Neural crest cell (in vitro differentiated cells): ENCODE results near the gene ADORA1. TPM values are rescaled to one million over a fixed set of nuclear protein-coding genes. Genes with fewer than 3 reads are reported as not detected.

Experiments
- DNase-seq: peaks from one replicate; pipeline ENCODE4 v3.0.0; 2021; ENCODE audit warnings: low read depth, mixed read lengths, low spot score
- H3K27ac Mint-ChIP-seq: one replicate; pipeline ENCODE4 v1.8.0; 2021; ENCODE audit warnings: mild to moderate bottlenecking, mixed read lengths; ENCODE audit not compliant: unreplicated experiment
- H3K27me3 Mint-ChIP-seq: 2 replicates; pipeline ENCODE4 v1.8.0; 2021; ENCODE audit warnings: low read depth, mild to moderate bottlenecking, mixed read lengths
- H3K36me3 Mint-ChIP-seq: 2 replicates; pipeline ENCODE4 v1.8.0; 2021; ENCODE audit warnings: low read depth, mild to moderate bottlenecking, mixed read lengths
- H3K4me1 Mint-ChIP-seq: 2 replicates; pipeline ENCODE4 v1.8.0; 2021; ENCODE audit warnings: mixed read lengths
- H3K4me3 Mint-ChIP-seq: one replicate; pipeline ENCODE4 v1.8.0; 2021; ENCODE audit warnings: mild to moderate bottlenecking, mixed read lengths
- H3K9me3 Mint-ChIP-seq: 2 replicates; pipeline ENCODE4 v1.8.0; 2021; ENCODE audit warnings: mixed read lengths
- CTCF ChIP-seq: fragments of 200-600 bp; sonication (generic); conservative IDR thresholded peaks from 2 replicates; pipeline ENCODE4 v1.5.0; 2021; ENCODE audit warnings: antibody characterized with exemption, mild to moderate bottlenecking
- total RNA-seq: library from RNA; stranded (reverse); gene quantifications from 2 replicates; pipeline ENCODE4 v1.2.1, GENCODE V29; 2021

The ADORA1 gene
- total RNA-seq, 1 donor from 2014 or later = 1.9 TPM

GRCh38 chr1:203126866-203127665 is 460 bp upstream of the ADORA1 start:
- Mint-ChIP-seq H3K9me3 (no peaks in the 10 kb centered on the region), H3K27me3 (peaks cover 63% of the 10 kb centered on the region), H3K4me1 (peaks cover 16% of the 10 kb centered on the region), H3K4me3 (peak overlapping the region; percentile 68), H3K27ac (no peak overlapping the region), H3K36me3 (no peaks in the 10 kb centered on the region)
- DNase-seq = no peak
- TF ChIP-seq CTCF = no peak

- no peak for TF ChIP-seq CTCF
- Mint-ChIP-seq H3K9me3 (no peaks in the 10 kb centered on the region), H3K27ac (no peak overlapping the region), H3K36me3 (no peaks in the 10 kb centered on the region), H3K4me3 (peak overlapping the region; percentile 78), H3K4me1 (peaks cover 16% of the 10 kb centered on the region), H3K27me3 (peaks cover 58% of the 10 kb centered on the region)
- no peak for DNase-seq
These were observed 847 bp downstream of the ADORA1 start for GRCh38 chr1:203128431-203128715.

DNA sequence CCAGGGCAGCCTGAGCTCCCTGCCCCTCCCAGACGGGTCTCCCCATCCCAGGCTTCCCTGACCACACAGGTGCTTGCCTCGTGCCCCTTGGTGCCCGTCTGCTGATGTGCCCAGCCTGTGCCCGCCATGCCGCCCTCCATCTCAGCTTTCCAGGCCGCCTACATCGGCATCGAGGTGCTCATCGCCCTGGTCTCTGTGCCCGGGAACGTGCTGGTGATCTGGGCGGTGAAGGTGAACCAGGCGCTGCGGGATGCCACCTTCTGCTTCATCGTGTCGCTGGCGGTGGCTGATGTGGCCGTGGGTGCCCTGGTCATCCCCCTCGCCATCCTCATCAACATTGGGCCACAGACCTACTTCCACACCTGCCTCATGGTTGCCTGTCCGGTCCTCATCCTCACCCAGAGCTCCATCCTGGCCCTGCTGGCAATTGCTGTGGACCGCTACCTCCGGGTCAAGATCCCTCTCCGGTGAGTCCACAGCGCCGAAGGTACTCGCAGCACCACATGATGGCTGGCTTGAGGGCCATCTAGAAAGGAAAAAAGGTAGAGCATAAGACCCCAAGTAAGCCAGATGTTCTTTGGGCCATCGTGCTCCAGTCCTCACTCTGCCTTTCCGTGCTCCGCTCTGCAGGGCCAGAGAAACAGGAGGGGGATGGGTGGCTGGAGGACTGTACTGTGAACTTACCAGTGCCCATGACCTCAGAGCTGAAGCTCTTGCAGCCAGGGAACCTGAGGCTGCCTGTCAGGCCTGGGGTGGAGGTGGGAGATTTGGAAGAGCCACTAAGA is 1.4 kb downstream of the ADORA1 start:
- H3K27ac Mint-ChIP-seq = no peak overlapping the region
- no peaks in the 10 kb centered on the region for H3K36me3 Mint-ChIP-seq
- DNase-seq = no peak
- peaks cover 16% of the 10 kb centered on the region for H3K4me1 Mint-ChIP-seq
- no peaks in the 10 kb centered on the region for H3K9me3 Mint-ChIP-seq
- H3K4me3 Mint-ChIP-seq = peak overlapping the region; percentile 39
- TF ChIP-seq CTCF = no peak
- peaks cover 53% of the 10 kb centered on the region for H3K27me3 Mint-ChIP-seq

DNA sequence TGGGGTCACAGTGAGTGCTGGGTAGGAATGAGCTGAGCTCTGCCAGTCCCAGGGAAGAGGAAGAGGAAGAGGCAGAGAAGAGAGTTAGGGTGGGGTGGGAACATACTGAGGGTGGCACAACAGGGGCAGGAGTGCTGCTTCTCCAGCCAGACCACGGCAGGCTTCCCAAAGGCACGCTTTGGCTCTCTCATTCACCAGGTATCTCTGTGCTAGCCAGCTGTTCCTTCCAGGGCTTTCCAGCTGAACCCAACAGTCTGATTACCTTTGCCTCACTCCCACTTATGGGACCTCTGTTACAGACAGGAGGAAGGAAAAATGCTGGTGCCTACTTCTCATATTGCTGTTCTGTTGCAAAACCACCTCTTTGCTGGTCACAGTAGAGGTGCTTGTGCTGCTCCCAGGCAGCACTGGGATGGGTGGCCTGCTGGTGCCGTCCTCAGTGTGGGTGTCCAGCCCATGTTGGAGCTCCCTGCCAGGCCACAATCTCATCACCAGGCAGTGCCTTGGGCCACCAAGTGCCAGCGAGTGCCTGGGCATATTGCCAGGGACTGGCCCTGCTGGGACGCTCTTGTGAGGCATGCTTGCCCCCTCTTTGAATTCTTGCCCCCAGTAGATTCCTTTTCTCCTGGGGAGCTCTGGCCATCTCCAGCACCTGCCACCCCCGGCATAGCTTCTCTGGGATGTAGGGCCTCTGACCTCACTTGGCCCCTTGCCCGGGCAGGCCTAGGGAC is 2.1 kb downstream of the ADORA1 start:
- peaks cover 48% of the 10 kb centered on the region for H3K27me3 Mint-ChIP-seq
- no peak for TF ChIP-seq CTCF
- no peaks in the 10 kb centered on the region for H3K36me3 Mint-ChIP-seq
- no peaks in the 10 kb centered on the region for H3K9me3 Mint-ChIP-seq
- peaks cover 16% of the 10 kb centered on the region for H3K4me1 Mint-ChIP-seq
- H3K4me3 Mint-ChIP-seq = no peak overlapping the region
- no peak for DNase-seq
- H3K27ac Mint-ChIP-seq = no peak overlapping the region

DNA sequence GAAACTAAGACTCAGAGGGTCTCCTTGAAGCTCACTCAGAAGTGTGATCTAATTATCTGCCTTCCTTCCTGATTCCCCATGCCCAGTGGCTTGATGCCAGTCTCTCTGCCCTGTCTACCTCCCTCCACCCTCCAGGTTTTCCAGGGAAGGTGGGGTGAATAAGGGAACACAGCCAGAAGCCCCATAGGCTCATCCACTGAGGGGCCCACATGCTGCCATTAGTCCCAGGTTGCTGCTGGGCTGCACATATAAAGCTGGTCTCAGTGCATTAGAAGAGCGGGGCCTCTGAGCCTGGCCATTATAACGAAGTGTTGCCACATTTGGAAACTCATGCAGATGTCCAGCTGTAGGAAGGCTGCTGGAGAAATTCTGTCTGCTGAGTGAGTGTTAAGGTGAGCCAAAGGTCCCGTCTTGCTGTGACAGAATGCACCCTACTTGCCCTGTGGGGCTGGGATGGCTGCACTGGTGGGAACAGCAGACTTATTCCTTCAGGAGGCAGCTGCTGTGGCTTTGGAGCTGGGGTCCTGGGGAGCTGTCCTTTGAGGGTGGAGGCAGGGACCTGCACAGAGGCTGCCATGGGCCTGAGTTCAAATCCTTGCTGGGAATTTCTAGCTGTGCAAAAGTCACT is 2.9 kb downstream of the ADORA1 start:
- peaks cover 16% of the 10 kb centered on the region for H3K4me1 Mint-ChIP-seq
- no peak for DNase-seq
- H3K27me3 Mint-ChIP-seq = peaks cover 40% of the 10 kb centered on the region
- H3K27ac Mint-ChIP-seq = no peak overlapping the region
- no peaks in the 10 kb centered on the region for H3K9me3 Mint-ChIP-seq
- no peak for TF ChIP-seq CTCF
- no peak overlapping the region for H3K4me3 Mint-ChIP-seq
- H3K36me3 Mint-ChIP-seq = no peaks in the 10 kb centered on the region
